DMS153 treated with DMSO at 0.1 percent for 48 hours (cell line): ENCODE measurements around the gene BTBD2.

Experiments used
- DNase-seq: peaks from one replicate; lab custom pipeline; 2025; ENCODE audit not compliant: unreplicated experiment; lab: John Stamatoyannopoulos, UW

Gene BTBD2

DNA sequence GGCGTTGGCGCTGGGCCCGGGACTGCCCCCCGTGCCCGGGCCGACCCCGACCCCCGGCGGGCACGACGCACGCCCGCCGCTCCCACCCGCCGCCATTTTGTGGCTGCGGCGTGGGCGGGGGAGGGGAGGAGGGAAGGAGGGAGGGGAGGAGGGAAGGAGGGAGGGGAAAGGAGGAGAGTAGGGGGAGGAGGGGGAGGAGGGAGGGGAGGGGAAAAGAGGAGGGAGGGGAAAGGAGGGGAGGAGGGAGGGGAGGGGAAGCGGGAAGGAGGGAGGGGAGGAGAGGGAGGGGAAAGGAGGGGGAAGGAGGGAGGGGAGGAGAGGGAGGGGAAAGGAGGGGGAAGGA is at the start of gene BTBD2:
TSS of gene BTBD2 (minus strand) at position 107 of the 343 bp plus-strand sequence. CDS start at position 96, 11 bp downstream.
- DNase-seq: no peak

DNA sequence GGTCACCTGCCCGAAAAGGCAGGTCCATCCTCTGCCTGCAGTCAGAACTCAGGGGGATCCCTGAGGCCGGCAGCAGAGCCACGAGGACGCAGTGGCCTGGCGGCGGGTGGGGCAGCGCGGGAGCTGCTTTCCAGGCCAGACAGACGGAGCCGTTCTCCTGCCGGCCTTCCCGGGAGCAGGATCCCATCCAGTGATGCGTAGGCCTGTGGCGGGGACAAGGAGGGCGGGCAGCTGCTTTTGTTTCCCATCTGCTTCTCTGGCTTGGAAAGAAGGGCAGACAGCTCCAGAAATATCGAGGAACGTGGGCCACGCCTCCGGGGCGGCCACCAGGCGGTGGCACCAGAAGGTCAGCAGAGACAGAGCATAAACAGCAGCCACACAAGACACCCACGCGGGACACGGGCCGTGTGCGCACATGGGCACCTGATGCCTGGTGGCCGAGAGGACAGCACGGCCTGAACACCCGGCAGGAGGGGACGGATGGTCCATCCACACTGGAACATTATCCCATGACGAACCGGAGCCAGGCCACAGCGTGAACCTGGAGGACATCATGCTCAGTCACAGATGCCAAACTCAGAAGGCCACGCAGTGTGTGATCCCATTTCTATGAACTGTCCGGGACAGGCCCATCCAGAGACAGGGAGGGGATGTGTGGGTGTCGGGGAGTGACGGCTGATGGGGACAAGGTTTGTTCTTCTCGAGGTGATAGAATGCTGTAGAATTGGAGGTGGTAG is 49.4 kb upstream of the BTBD2 start:
- no peak for DNase-seq

DNA sequence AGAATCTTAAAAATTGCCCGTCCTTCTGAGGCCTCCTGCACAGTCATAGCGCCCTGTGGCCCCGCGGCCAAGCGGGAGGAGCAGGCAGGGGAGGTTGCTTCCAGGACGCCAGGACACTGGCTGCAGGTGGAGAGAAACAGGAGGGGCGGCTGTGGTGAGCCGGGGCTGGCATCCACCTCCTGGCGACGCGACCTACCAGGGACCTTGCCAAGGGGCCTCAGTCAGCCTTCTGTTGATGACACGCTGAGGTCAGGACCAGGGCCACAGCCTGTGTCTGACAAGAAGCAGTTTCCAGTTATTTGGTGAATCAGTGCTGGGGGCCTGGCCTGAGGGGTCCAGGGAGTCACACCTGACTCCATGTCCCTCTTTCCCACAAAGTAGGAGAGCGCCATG is 48.9 kb upstream of the BTBD2 start:
- no peak for DNase-seq

DNA sequence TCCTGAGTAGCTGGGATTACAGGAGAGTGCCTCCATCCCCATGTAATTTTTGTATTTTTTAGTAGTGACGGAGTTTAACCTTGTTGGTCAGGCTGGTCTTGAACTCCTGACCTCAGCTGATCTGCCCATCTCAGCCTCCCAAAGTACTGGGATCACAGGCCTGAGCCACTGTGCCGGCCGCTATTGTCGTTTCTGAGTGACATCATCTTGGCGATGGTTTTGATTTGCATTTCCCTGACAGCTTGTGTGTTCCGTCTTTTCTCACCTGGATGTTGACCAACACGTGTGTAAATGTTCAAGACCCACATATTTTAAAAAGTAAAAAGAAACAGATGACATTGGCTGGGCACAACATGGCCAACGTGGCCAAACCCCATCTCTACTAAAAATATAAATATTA is 48.3 kb upstream of the BTBD2 start:
- DNase-seq: no peak

DNA sequence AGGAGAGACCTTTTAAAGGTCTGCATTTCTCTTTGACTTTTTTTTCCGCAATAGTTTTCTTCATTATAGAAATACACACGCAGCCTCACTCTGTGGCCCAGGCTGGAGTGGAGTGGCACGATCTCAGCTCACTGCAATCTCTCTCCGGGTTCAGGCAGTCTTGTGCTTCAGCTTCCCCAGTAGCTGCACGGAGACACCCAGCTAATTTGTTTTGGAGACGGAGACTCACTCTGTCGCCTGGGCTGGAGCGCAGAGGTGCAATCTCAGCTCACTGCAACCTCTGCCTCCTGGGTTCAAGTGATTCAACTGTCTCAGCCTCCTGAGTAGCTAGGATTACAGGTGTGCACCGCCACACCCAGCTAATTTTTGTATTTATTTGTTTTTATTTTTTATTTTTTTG is 47.3 kb upstream of the BTBD2 start:
- DNase-seq: no peak

DNA sequence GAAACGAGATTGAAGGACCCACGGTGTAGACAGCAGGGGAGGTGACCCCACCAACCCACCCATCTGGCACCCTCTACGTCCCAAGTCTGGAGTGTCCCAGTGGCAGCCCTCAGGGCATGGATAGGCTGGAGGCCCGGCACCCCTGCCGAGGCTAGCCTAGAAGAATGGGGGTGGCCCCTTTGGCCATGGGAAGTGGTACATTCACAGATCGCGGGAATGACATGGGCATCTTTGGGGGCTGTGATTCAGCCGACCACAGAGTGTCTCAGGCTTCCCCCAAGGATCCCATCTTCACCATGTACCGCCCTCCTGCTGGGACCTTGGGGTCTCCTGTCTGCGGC is 46.8 kb upstream of the BTBD2 start:
- DNase-seq: no peak

DNA sequence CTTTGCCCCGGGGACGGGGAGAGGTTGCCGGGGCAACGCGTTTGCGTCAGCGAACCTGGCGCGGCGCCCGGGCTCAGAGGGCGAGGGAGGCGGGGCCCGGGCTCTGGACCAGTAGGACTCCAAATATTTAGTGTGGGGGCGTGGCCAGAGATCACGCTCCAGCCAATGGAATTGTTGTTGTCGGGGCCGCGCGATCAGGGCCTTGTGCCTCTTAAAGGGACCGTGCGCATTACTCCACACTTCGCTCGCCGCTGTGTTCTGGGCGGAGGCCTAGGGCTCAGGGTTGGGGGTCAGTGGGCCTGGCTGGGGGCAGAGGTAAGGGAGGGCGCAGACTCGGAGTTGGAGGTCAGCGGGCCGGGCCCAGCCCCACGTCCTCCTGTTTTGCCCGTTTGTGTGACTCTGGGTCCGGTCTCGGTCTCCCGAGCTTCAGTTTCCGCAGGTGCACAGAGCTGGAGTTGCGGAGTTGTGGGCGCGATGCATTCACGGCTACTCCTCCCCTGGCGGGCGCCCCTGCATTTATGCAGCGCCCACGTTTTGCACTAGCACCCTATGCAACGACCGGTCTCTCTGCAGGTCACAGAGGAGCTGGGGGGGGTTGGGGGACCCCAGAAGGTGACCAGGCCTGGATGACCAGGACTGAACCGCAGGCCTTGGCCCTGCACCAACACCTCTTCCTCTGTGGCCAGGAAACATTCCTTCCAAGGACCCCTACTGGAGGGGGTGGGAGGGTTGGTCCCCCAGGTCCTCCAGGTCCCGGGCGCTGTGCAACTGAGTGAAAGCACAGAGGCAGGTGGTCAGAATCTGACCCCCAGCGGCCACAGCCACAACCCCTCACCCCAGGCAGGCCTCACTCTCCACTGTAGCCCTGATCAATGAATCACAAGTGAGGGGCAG is 46.2 kb upstream of the BTBD2 start:
- DNase-seq: peak; percentile 85

DNA sequence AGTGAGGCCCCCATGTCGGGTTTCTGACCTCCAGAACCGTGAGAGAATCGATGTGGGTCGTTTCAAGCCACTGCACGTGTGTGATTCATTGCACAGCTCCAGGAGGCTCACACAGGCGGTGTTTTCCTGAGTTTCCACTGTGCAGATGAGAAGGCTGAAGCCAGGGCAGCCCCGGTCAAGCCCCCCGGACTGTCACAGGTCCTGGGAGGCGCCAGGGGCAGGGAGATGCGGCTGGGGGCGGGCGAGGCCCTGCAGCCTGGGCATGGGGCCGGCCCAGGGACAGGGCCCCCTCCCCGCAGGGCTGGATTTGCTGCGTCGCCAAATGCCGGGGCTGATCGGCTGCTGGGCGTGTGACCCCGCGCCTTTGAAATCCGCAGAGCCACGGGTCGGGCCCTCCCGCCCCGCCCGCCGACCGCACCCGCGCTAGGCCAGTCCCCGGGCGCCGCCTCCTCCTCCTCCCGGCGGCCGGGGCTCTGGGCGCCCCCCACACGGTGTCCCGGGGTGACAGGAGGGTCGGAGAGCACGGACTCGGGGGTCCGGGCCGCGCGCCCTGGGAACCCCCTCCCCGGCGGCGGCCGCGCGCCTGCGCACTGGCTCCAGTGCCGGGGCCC is 45.5 kb upstream of the BTBD2 start:
- DNase-seq: no peak

DNA sequence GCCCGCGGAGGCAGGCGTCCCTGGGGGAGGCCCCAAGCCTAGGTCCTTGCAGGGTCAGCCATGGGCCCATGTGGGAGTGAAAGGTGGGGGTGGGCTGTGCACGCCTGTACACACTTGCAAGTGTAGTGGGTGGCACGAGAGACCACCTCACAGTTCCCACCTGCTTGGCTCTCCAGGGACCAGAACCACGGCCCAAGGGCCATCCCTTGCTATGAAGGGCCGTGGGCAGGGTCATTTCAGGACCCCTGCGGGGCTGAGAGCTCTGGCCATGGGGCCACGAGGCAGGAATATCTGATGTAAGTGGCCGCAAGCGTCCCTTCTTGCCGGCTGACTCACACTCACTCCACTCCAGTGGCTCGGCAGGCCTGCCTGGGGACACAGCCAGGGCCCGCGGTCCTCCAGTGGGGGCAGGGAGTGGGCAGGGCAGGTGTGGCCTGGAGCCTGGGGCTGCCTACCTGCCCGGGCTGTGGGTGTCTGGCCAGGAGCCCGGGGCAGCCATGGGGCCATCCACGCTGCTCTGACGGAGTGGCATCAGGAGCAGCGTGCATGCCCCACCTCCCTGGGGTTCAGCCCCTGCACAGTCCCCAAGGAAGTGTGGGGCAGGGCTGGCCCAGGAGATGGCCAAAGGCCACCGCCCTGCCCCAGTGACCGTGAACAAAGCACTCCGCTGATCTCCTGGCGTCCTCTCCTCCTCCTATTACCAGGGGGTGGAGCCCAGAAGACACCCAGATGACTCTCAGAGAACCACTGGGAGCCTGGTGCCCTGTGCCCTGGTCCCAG is 44.1 kb upstream of the BTBD2 start:
- DNase-seq: no peak

DNA sequence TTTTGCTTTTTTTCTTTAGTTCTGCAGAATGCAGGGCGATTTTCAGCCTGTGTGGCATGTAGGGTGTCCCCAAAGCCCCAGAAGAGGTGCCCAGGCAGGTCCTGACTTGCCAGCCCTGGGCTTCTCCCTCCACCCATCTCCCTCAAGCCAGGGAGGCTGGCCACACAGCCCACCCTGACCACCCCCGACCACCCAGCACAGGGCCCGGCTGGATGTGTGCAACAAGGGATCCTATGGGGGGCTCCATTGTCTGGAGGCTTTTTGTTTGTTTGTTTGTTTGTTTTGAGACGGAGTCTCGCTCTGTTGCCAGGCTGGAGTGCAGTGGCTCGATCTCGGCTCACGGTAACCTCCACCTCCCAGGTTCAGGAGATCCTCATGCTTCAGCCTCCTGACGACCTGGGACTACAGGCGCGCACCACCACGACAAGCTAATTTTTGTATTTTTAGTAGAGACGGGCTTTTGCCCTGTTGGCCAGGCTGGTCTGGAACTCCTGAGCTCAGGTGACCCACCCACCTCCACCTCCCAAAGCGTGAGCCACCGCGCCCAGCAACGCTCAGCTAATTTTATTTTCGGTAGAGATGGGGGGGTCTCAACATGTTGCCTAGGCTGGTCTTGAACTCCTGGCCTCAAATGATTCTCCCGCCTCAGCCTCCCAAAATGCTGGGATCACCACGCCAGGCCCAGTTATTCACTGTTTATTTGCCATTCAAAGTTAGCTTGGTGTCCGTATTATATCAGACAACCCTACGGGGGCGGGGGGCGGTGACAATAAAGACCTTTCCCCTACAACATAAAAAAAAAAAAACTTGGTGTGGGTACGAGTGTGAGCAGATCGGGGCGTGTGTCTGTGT is 43.3 kb upstream of the BTBD2 start:
- no peak for DNase-seq

DNA sequence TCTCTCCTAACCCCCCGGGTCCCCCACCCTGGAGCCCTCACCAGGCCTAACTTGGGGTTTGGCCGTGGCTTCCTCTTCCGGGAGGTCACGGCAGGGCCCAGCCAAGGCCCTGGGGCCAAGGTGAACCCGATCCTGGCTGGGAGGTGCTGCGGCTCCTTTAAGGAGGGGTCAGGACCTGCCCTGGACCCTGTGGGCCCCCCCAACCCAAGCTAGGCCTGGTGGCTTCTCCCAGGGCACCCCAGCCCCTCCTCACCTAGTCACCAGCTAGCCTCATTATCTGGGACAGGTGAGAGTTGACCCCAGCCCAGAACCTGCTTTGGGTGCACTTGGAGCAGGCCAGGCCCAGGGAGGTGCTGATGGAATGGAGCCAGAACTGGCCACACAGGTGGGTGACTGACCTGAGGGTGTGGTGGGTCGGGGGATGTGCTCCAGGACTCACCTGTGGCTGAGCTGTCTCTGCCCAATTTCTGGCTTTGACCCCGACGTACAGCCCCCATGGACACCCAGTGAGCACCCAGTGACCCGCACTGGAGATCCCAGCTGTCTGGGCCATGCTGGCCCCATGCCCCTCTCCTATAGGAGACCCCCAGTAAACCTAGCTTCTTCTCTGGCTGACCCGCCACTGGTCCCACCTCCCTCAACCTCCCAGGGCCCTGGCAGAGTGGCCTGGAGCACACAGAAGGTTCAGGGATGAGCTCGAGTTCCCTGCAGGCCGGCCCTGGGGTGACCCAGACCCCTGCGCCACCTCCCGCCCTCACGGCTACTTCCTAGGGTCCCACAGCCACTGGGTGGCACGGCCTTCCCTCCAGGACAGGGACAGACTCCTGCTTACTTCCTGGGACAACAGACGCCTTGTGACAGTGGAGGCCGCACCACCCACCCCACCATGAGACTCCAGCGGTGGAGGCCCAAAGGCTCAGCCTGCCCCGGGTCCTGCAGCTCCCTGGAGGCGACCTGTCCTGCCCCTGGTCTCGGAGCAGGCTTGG is 42.3 kb upstream of the BTBD2 start:
- no peak for DNase-seq

DNA sequence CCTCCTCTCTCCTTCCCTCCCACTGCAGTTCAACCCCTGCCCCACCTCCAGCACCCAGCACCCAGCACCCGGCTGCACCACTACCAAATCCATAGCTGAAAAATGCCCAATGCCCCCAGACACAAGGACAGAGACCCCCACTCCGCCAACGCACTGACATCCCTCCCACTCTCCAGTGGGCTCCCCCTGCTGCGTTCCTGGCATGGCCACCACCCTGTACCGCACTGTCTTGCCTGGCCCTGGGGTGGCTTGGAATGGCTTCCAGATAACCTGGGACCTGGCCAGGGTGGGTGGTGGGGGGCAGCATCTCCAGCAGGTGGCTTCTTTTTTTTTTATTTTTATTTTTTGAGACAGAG is 41.3 kb upstream of the BTBD2 start:
- no peak for DNase-seq

DNA sequence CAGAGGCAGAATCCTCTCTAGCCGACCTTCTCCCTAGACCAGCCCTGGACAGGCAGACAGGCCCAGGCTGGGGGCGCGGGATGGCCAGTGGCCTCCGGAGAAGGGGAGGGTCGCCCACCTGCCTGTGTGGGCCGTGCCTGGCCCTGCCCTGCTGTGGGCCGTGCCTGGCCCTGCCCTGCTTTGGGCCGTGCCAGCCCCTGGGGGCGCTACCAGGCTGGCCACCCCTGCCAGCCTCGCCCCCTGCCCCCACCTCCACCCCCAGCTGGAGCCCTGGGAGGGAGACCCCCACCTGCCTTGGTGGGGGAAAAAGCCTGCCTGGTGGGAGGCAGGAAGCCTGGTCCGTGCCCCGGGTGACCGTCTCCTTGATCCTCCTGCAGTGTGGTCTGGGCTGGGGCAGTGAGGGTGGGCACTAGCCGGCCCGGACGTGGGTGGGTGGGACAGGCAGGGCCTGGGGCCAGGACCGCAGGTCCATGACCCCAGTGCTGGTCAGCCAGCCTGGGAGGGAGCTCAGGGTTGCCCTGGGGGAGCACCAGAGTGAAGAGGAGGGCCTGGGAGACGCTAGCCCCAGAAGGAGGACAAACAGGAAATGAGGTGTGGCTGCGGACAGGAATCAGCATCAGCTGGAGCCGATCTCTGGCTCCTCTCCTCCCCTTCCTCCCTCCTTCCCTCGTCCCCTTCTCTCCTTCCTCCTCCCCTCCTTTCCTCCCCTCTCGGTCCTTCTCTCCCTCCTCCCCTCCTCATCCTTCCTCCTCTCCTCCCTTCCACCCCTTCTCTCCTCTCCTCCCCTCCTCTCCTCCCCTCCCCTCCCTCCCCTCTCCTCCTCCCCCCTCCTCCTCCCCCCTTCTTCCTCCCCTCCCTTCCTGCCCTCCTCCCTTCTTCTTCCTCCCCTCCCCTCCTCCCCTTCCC is 40.7 kb upstream of the BTBD2 start:
- DNase-seq: no peak

DNA sequence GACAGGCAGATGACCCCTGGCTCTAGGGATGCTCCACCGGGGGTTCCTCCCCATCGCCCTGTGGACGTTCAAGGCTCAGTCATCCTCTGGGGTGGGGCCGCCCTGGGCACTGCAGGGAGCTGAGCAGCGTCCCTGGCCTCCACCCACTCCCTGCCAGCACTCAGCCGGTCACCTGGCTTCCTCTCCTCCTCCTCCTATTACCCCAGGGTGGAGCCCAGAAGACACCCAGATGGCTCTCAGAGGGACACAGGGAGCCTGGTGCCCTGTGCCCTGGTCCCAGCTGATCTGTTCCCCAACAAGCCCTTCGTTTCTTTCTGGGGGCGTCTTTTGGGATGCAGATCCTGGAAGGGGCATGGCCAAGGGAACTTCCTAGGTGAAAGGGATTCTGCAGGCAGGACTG is 39.2 kb upstream of the BTBD2 start:
- DNase-seq: no peak

DNA sequence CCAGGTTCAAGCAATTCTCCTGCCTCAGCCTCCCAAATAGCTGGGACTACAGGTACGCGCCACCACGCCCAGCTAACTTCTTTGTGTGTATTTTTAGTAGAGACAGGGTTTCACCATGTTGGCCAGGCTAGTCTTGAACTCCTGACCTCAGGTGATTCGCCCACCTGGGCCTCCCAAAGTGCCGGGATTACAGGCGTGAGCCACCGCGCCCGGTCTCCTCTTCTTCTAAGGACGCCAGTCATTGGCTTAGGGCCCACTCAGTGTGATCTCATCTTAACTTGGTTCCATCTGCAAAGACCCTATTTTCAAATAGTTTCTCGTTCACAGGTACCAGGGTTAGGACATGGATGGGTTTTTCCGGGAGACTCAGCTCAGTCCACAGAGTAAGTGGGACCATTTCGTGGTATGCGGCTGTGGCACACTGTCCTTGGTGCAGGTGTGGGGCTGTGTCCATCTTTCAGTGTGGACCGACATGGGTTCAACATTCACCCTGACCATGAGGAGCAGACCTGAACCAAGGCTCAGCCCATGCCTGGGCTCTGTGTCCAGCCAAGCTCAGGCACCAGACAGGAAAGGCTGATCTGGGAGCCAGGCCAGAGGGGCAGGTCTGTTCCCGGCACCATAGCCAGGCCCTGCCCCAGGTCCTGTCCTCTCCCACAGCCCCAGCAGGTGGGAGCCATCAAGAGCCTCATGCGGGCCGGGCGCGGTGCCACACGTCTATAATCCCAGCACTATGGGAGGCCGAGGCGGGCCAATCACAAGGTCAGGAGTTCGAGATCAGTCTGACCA is 38.3 kb upstream of the BTBD2 start:
- DNase-seq: no peak

DNA sequence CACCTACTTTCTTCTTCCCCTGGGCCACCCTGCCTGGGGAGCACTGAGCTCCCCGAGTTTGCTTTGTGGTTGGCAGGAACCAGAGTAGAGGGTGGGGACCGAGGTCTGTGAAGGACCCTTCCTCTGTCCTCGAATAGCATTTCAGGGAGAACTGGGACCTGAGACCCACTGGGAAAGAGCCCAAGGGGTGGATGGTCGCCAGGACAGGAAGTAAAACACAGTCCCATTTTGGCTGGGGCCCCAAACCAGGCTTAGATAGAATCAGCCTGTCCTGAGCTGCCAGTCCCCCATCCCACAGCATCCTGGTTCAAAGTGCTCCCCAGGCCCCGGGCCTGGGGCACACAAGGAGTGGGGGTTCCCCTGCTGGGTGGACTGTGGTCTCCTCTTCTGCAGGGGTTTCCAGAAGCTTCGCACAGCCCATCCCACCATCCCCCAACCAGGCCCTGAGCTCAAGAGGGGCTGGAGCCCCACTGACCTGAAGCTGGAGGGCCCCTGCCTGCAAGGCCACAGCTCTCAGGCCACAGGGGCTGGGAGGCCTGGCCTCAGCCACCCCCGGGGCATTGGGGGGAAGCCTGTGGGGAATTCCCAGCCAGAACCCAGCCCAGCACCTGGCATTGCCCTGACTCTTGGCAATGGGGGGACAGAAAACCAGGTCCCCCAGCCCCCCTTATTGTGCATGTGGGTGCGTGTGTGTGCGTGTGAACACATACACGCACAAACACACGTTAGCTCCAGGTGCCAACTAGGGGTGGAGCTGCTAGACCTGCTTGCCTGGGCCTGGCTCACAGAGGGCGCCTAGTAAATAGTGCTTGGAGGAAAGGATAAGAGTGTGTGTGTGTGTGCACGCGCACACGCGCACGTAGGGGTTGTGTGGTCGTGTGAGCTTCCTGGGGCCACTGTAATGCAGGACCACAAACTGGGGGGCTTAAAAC is 36.5 kb upstream of the BTBD2 start:
- DNase-seq: no peak
